Lung microvascular endothelial cell (primary cell): Measurements from ENCODE around the gene CDC34. TPM values are rescaled to one million over a fixed set of nuclear protein-coding genes. Genes with fewer than 3 reads are reported as not detected.

Experiments
- DNase-seq, 2 donors: peaks; one replicate each; pipeline versions ENCODE4 v3.0.0 to v3.0.0-alpha.2; 2010; ENCODE audit warnings: low read depth in 2 of 2
- total RNA-seq: library from RNA; depleted of rRNA; stranded (reverse); fragments of >200 nt; gene quantifications from 2 replicates; pipeline ENCODE4 v1.2.1, GENCODE V29; 2014

Gene CDC34
- total RNA-seq, 1 donor from 2014 or later: 89.3 TPM

- DNase-seq: no peak
Observed at GRCh38 chr19:542173-542866, 10.8 kb downstream of the CDC34 start.

- no peak for DNase-seq
Observed at GRCh38 chr19:543910-544608, 12.5 kb downstream of the CDC34 start, which contains the start of gene GZMM. TSS of gene GZMM (plus strand) at chr19:544053. CDS start at chr19:544072, 19 bp downstream.

GRCh38 chr19:547117-547516 is 15.6 kb downstream of the CDC34 start:
- DNase-seq: no peak

GRCh38 chr19:547836-548720 is 16.5 kb downstream of the CDC34 start:
- no peak for DNase-seq

- no peak for DNase-seq
Observed at GRCh38 chr19:548886-549830, 17.6 kb downstream of the CDC34 start.

GRCh38 chr19:554817-555216 is 23.3 kb downstream of the CDC34 start:
- DNase-seq: no peak

- no peak for DNase-seq
Observed at GRCh38 chr19:555474-555808, 23.9 kb downstream of the CDC34 start.

- no peak for DNase-seq
Observed at GRCh38 chr19:556611-557382, 25.2 kb downstream of the CDC34 start.

GRCh38 chr19:558770-559439 is 27.3 kb downstream of the CDC34 start:
- DNase-seq: no peak

- no peak for DNase-seq
Observed at GRCh38 chr19:560121-560520, 28.6 kb downstream of the CDC34 start.

- DNase-seq: no peak
Observed at GRCh38 chr19:566403-566802, 34.8 kb downstream of the CDC34 start.

- DNase-seq: no peak
Observed at GRCh38 chr19:566844-567243, 35.3 kb downstream of the CDC34 start.

- no peak for DNase-seq
Observed at GRCh38 chr19:567296-567900, 35.8 kb downstream of the CDC34 start.

GRCh38 chr19:570251-570686 is 38.7 kb downstream of the CDC34 start:
- DNase-seq: peak; percentile 22 to 47

GRCh38 chr19:570937-571565 is 39.5 kb downstream of the CDC34 start:
- peak; percentile 42 to 43 for DNase-seq

- peak; percentile 43 to 49 for DNase-seq
Observed at GRCh38 chr19:571566-571974, 40.0 kb downstream of the CDC34 start.

- peak; percentile 98 to 99 for DNase-seq
Observed at GRCh38 chr19:572140-572742, 40.7 kb downstream of the CDC34 start, which contains the start of gene BSG. TSS of gene BSG (plus strand) at chr19:572596. CDS start at chr19:572635, 39 bp downstream.
